Kidney (tissue), 14 donors: ENCODE results near the gene FOXK1. TPM values are rescaled to one million over a fixed set of nuclear protein-coding genes. Genes with fewer than 3 reads are reported as not detected.

Experiments used
- DNase-seq, 5 donors: peaks; one replicate each; pipeline ENCODE4 v3.0.0-alpha.2; 2013 to 2020
- FAIRE-seq: peaks from 2 replicates; lab custom pipeline; 2012; peaks lifted over from hg19 to GRCh38; lab: Jason Lieb, UNC
- H3K27ac ChIP-seq, 2 donors: one replicate each; pipeline ENCODE4 v1.7.0; 2013; ENCODE audit warnings: low read depth in 2 of 2, low read length in 2 of 2, inconsistent platforms in 1 of 2
- H3K27me3 ChIP-seq: one replicate; pipeline ENCODE4 v1.7.1; 2013; ENCODE audit warnings: low read length, inconsistent platforms; ENCODE audit not compliant: control insufficient read depth, insufficient read depth
- H3K36me3 ChIP-seq, 3 donors: one replicate each; pipeline versions ENCODE4 v1.7.0 to v1.7.1; 2013; ENCODE audit warnings: low read length in 3 of 3, control low read depth in 1 of 3, inconsistent platforms in 1 of 3; ENCODE audit not compliant: insufficient read depth in 3 of 3, control insufficient read depth in 2 of 3
- H3K4me1 ChIP-seq, 3 donors: one replicate each; pipeline versions ENCODE4 v1.7.0 to v1.7.1; 2013; ENCODE audit warnings: low read length in 3 of 3, inconsistent platforms in 1 of 3, low read depth in 1 of 3; ENCODE audit not compliant: control insufficient read depth in 2 of 3, insufficient read depth in 2 of 3
- H3K4me3 ChIP-seq, 3 donors: one replicate each; pipeline versions ENCODE4 v1.7.0 to v1.8.1; 2013; ENCODE audit warnings: low read length in 3 of 3, control low read depth in 1 of 3, inconsistent platforms in 1 of 3
- H3K9ac ChIP-seq, 3 donors: one replicate each; pipeline versions ENCODE4 v1.7.0 to v1.7.1; 2013; ENCODE audit warnings: low read length in 3 of 3, control low read depth in 1 of 3, inconsistent platforms in 1 of 3
- H3K9me3 ChIP-seq, 3 donors: one replicate each; pipeline versions ENCODE4 v1.7.0 to v1.7.1; 2013; ENCODE audit warnings: low read length in 3 of 3, control low read depth in 1 of 3, inconsistent platforms in 1 of 3; ENCODE audit not compliant: control insufficient read depth in 2 of 3, insufficient read depth in 1 of 3
- intact Hi-C: fragments of 100-400 bp; cut with DNase I; formaldehyde crosslinking; loops from one replicate; pipeline ENCODE4 v1.11.1; 2022
- polyA plus RNA-seq: library from polyadenylated mRNA; stranded (reverse); fragments of 350-450 nt; fragmentation: Illumina TruSeq; extraction: RNeasy Lipid Tissue Mini Kit (QIAGEN cat#74804); gene quantifications from one replicate; pipeline ENCODE4 v1.2.3, GENCODE V29; 2014; ENCODE audit warnings: low read depth, low replicate concordance; ENCODE audit not compliant: insufficient read depth
- total RNA-seq: library from RNA; stranded (reverse); fragmentation: NEBNext Ultra II Directional; extraction: Animal tissue kit (Norgen Biotek cat#: 25700); gene quantifications from one replicate; pipeline ENCODE4 v1.2.1, GENCODE V29; 2021
- TF ChIP-seq, protein P1 (sequence below): IDR thresholded peaks from 3 replicates; pipeline ENCODE4 v1.5.1; 2012; ENCODE audit warnings: mild to moderate bottlenecking, moderate library complexity, borderline replicate concordance; ENCODE audit not compliant: insufficient read depth; ENCODE audit errors: extremely low read depth
- donor health status: control.
- donor health status: control.
- donor health status: control.
- donor health status: control.
- donor health status: control.
- donor health status: DM: yes; HTN: yes; CAD: no.
- donor health status: Normal renal cell carcinoma (clear cell type).

FOXK1 gene
- total and polyA plus RNA-seq, 2 donors from 2014 or later: 3.9 to 44.2 TPM

DNA sequence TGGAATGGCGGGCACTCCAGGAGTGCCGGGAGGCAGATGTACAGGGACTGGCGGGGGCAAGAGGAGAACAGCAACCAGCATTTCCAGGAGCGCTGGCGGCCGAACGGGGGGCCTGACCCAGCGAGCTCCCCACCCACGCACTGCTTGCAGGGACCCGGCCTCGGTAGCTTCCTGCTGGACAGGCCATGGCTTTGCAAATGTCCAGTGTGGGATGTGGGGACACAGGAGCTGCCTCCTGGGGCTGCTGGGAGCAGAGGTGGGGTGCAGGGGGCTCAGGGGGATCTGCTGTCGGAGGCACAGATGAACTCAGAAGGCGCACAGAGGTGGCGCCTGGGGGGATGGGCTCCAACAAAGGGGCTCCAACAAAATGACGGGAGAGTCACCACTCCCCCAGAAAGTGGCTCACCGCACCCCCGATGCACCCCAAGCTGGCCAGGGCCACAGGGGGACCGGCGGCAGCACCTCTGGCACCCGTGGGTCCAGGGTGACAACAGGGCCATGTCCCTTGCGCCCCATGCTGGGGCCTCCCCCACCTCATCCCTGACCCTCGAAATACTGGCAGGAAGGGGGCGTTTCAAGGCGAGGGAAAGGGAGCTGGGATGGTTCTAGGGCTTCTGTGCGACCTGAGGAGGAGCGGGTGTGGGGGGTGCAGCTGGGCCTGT is 134.5 kb downstream of the FOXK1 start:
- no peak for FAIRE-seq

DNA sequence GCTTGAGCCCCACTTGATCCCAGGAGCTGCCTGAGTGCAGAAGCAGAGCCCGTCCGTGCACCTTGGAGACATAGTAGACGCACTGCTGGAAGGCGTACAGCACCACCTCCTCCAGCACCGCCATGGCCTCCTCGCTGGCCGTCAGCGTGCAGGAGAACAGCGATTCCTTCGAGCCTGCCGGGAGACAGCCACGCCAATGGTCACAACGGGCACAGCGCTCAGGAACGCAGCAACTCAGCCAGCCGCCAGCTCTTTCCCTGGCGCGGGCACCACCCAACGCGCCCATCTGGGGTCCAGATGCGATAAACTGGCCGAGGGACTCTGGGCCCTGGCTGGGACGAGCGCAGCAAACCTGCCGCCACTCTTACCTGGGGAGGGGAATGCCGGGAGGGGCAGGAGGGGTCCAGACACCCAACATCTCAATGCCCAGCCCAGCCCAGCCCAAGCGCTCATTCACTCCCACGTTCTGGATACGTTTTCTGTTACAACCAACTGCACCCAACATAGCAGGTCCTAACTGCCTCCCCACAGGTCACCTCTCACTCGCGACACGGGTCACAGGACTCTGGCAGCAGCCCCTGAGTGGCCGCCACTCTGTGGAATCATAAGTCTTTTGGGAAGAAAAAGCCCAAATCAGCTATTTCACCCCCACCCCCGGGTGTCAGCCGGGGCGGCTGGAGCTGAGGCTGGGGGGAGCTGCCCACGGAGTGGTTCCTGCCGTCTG is 135.2 kb downstream of the FOXK1 start:
- peak in 1 of 5 donors; percentile 56 for DNase-seq
- FAIRE-seq: no peak
- TF ChIP-seq, protein P1, sequence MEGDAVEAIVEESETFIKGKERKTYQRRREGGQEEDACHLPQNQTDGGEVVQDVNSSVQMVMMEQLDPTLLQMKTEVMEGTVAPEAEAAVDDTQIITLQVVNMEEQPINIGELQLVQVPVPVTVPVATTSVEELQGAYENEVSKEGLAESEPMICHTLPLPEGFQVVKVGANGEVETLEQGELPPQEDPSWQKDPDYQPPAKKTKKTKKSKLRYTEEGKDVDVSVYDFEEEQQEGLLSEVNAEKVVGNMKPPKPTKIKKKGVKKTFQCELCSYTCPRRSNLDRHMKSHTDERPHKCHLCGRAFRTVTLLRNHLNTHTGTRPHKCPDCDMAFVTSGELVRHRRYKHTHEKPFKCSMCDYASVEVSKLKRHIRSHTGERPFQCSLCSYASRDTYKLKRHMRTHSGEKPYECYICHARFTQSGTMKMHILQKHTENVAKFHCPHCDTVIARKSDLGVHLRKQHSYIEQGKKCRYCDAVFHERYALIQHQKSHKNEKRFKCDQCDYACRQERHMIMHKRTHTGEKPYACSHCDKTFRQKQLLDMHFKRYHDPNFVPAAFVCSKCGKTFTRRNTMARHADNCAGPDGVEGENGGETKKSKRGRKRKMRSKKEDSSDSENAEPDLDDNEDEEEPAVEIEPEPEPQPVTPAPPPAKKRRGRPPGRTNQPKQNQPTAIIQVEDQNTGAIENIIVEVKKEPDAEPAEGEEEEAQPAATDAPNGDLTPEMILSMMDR: no peak
- H3K4me1 ChIP-seq: peaks cover 0 to 3% (median 0%) of the 10 kb centered on the region in 3 donors
- no peaks in the 10 kb centered on the region for H3K27me3 ChIP-seq
- H3K27ac ChIP-seq: no peak overlapping the region
- H3K36me3 ChIP-seq: no peaks in the 10 kb centered on the region
- intact Hi-C loops: no loop called here
- no peak overlapping the region for H3K4me3 ChIP-seq
- H3K9me3 ChIP-seq: no peaks in the 10 kb centered on the region
- H3K9ac ChIP-seq: no peak overlapping the region

More for the DNA sequence above, 134.5 kb downstream of the FOXK1 start:
- TF ChIP-seq, protein P1: no peak
- H3K27ac ChIP-seq: no peak overlapping the region
- DNase-seq: no peak
- H3K9ac ChIP-seq: no peak overlapping the region
- no peak overlapping the region for H3K4me3 ChIP-seq
- intact Hi-C loops: no loop called here
- peaks cover 0 to 3% (median 0%) of the 10 kb centered on the region in 3 donors for H3K4me1 ChIP-seq
- H3K9me3 ChIP-seq: no peaks in the 10 kb centered on the region
- H3K36me3 ChIP-seq: no peaks in the 10 kb centered on the region
- H3K27me3 ChIP-seq: no peaks in the 10 kb centered on the region

DNA sequence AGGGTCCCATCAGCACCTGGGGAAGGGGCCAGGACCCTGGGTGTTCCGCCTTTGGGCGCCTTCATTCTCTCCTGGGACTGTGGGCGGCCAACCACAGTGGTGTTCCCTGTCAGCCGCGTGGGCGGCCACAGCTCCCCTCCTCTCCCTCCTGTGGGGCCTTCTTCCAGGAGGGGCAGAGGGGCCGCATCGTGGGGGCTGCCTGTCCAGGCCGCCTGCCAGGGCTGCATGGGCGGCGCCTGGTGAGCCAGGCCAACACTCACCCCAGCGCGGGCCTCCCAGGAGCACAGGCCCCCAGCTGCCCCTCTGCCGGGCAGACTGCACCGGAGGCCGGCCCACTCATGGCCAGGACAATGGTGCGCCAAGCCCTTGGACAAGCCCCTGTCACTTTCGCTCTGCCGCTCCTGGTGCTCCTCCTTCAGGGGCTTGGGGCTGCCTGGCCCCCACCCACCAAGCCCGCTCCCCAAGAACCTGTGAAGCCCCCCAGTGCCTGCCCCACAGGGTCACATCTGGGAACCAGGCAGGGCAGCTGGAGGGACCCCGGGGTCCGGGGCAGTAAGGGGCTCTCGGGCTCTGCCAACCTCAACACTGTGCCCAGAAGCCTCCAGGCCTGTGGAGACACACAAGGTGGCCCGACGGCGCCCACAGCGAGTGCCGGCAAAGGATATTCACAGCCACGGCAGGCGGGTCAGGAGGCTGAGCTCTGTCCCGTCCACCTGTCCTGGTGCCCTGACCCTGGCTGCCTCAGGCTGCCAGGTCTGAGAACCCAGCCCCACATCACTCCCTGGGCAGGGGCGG is 136.1 kb downstream of the FOXK1 start:
- Histone ChIP-seq H3K27me3 (no peaks in the 10 kb centered on the region), H3K9me3 (no peaks in the 10 kb centered on the region), H3K4me1 (peaks cover 0 to 3% (median 0%) of the 10 kb centered on the region in 3 donors), H3K27ac (no peak overlapping the region), H3K36me3 (no peaks in the 10 kb centered on the region), H3K9ac (no peak overlapping the region), H3K4me3 (no peak overlapping the region)
- intact Hi-C loops: no loop called here
- TF ChIP-seq, protein P1: no peak
- peak in 1 of 5 donors; percentile 61 for DNase-seq
- no peak for FAIRE-seq
